Ishikawa (cell line): Measurements from ENCODE around the gene DLAT.
A peak's percentile ranks its signal among the peaks of the same experiment; 100 is the strongest.

Experiments used
- CEBPB ChIP-seq: IDR thresholded peaks from 2 replicates; pipeline ENCODE4 v1.6.1; 2012
- CREB1 ChIP-seq: IDR thresholded peaks from 2 replicates; pipeline ENCODE4 v1.6.1; 2012; ENCODE audit warnings: low read depth
- EGR1 ChIP-seq: IDR thresholded peaks from 2 replicates; pipeline ENCODE4 v1.6.1; 2012
- EP300 ChIP-seq: IDR thresholded peaks from 2 replicates; pipeline ENCODE4 v1.6.1; 2012; ENCODE audit warnings: borderline replicate concordance
- FOXM1 ChIP-seq: IDR thresholded peaks from 2 replicates; pipeline ENCODE4 v1.6.1; 2012; ENCODE audit warnings: low read depth, borderline replicate concordance
- MAX ChIP-seq: IDR thresholded peaks from 2 replicates; pipeline ENCODE4 v1.6.1; 2012
- NFIC ChIP-seq: IDR thresholded peaks from 2 replicates; pipeline ENCODE4 v1.6.1; 2012
- RAD21 ChIP-seq: IDR thresholded peaks from 2 replicates; pipeline ENCODE4 v1.6.1; 2012; ENCODE audit warnings: low read depth
- TAF1 ChIP-seq: IDR thresholded peaks from 2 replicates; pipeline ENCODE4 v1.6.1; 2012; ENCODE audit warnings: low read depth, mild to moderate bottlenecking
- TCF12 ChIP-seq: IDR thresholded peaks from 2 replicates; pipeline ENCODE4 v1.6.1; 2012; ENCODE audit warnings: low read depth
- TEAD4 ChIP-seq: IDR thresholded peaks from 2 replicates; pipeline ENCODE4 v1.6.1; 2012
- YY1 ChIP-seq: IDR thresholded peaks from 2 replicates; pipeline ENCODE4 v1.6.1; 2012; ENCODE audit warnings: low read depth
- ZBTB7A ChIP-seq: IDR thresholded peaks from 2 replicates; pipeline ENCODE4 v1.6.1; 2012; ENCODE audit warnings: low read depth
- TF ChIP-seq, protein P1 (sequence below): IDR thresholded peaks from 2 replicates; pipeline ENCODE4 v1.6.1; 2012
- TF ChIP-seq, protein P2 (sequence below): IDR thresholded peaks from 2 replicates; pipeline ENCODE4 v1.6.1; 2012; ENCODE audit warnings: low read depth, mild to moderate bottlenecking

Gene DLAT

DNA sequence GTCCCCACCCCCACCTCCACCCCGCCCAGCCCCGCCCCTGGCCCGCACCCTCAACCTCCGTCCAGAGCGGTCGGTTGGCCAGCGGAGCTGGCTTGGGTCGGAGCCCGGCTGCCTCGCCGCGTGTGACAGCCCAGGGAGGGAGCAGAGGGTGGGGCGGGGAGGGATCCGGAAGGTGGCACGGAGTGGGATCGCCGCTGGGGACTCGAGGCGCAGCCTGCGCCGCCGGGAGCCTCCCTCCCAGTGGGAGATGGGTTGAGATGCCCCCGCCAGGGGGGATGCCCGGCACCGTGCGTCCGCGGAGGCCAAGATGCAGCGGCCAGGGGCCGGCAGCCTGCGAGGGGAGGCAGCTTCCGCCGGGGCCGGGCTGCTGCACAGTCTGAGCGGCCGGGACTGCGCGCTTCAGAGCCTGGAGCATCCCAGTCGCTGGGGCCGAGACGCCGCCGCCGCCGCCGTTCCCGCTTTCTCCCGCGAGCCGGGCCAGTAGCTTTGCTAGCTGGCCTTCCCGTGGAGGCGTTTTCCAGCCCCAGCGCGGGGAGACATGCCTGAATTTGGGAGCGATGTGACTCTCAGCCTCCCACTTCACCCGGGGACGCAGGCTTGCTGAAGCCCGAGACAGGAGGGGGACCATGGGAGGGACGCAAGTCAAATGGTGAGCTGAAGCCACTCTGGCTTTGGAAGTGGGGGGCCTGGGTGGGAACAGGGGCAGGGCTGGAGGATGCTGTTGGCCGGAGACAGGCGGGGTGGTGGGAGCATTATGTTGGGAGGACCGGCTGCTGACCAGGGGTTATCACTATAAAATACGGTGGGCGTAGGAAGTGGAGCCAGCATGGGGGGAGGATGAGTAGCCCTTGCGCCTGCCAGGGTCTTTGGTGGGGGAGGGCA lies 47.8 kb upstream of the DLAT start:
- no peak for TF ChIP-seq CEBPB
- TF ChIP-seq MAX: peak; percentile 46

- peak; percentile 41; the same call in 1 of the 2 replicates for TF ChIP-seq MAX
- TF ChIP-seq CREB1: no peak
Observed at GRCh38 chr11:111978028-111978771, 47.0 kb upstream of the DLAT start.

DNA sequence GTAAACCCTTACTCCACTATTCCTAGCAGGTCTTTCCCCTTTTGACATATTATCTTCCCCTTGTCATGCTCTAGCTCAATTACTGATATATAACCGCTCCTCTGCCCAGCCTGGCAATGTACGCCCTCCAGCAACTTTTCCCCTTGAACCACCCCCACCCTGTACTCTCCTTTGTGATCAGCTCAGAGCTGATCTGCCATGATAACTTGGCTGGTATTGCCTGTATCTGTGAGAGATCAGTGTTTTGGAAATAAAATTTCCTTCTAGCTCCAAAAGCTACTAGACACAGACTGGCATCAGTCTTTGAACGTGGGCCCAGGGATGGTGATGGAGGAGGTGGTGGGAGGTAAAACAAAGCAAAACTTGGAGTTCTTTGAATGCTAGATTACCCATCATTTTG lies 45.1 kb upstream of the DLAT start:
- TF ChIP-seq, protein P1, sequence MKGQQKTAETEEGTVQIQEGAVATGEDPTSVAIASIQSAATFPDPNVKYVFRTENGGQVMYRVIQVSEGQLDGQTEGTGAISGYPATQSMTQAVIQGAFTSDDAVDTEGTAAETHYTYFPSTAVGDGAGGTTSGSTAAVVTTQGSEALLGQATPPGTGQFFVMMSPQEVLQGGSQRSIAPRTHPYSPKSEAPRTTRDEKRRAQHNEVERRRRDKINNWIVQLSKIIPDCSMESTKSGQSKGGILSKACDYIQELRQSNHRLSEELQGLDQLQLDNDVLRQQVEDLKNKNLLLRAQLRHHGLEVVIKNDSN: no peak
- TF ChIP-seq, protein P2, sequence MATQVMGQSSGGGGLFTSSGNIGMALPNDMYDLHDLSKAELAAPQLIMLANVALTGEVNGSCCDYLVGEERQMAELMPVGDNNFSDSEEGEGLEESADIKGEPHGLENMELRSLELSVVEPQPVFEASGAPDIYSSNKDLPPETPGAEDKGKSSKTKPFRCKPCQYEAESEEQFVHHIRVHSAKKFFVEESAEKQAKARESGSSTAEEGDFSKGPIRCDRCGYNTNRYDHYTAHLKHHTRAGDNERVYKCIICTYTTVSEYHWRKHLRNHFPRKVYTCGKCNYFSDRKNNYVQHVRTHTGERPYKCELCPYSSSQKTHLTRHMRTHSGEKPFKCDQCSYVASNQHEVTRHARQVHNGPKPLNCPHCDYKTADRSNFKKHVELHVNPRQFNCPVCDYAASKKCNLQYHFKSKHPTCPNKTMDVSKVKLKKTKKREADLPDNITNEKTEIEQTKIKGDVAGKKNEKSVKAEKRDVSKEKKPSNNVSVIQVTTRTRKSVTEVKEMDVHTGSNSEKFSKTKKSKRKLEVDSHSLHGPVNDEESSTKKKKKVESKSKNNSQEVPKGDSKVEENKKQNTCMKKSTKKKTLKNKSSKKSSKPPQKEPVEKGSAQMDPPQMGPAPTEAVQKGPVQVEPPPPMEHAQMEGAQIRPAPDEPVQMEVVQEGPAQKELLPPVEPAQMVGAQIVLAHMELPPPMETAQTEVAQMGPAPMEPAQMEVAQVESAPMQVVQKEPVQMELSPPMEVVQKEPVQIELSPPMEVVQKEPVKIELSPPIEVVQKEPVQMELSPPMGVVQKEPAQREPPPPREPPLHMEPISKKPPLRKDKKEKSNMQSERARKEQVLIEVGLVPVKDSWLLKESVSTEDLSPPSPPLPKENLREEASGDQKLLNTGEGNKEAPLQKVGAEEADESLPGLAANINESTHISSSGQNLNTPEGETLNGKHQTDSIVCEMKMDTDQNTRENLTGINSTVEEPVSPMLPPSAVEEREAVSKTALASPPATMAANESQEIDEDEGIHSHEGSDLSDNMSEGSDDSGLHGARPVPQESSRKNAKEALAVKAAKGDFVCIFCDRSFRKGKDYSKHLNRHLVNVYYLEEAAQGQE: no peak
- TF ChIP-seq EP300: no peak
- TF ChIP-seq CEBPB: no peak
- TF ChIP-seq TAF1: no peak
- no peak for TF ChIP-seq MAX
- no peak for TF ChIP-seq FOXM1
- no peak for TF ChIP-seq EGR1
- TF ChIP-seq YY1: no peak
- TF ChIP-seq CREB1: no peak
- TF ChIP-seq NFIC: no peak
- no peak for TF ChIP-seq ZBTB7A
- no peak for TF ChIP-seq RAD21
- no peak for TF ChIP-seq TEAD4
- TF ChIP-seq TCF12: no peak

DNA sequence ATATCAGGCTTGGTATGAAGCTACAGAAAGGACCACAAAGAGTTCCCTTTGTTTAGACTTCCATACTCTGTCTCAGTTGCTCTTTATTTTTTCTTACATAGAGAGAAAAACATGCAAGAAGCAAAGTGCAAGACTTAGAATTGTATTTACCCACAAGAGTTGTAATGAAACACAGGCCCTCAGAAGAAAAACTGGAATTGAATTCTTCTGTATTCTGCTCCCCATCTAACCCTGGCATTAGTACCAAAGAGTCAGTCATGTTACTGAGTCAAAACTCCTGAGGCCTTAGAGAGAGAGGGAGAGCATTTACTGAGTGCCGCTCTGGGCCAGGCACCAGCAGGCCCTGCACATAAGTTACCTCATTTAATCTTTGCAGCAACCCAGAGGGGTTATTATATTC lies 43.9 kb upstream of the DLAT start:
- TF ChIP-seq TEAD4: no peak
- no peak for TF ChIP-seq CREB1
- no peak for TF ChIP-seq RAD21
- TF ChIP-seq TCF12: no peak
- no peak for TF ChIP-seq NFIC

- TF ChIP-seq TCF12 (no peak), RAD21 (peak; percentile 76)
Observed at GRCh38 chr11:111982019-111982464, 43.2 kb upstream of the DLAT start.

- TF ChIP-seq CEBPB (no peak), FOXM1 (no peak), YY1 (no peak), MAX (no peak), RAD21 (no peak), CREB1 (no peak), ZBTB7A (no peak), EGR1 (no peak), TCF12 (no peak), TEAD4 (no peak)
- TF ChIP-seq, protein P1: no peak
Observed at GRCh38 chr11:111982541-111983186, 42.5 kb upstream of the DLAT start.

- TF ChIP-seq NFIC (no peak), MAX (peak; percentile 63), EP300 (no peak), CEBPB (no peak), YY1 (peak; percentile 43; the same call in 1 of the 2 replicates), TEAD4 (peak; percentile 66), CREB1 (no peak)
- TF ChIP-seq, protein P1: no peak
Observed at GRCh38 chr11:111983187-111983986, 41.8 kb upstream of the DLAT start.
